Stimulated activated CD8-positive, alpha-beta memory T cell treated with anti-CD3 and anti-CD28 coated beads, Interleukin-12 subunit alpha, Interleukin-12 subunit beta, amount 100 ng/mL, for 1 hour (primary cell): Measurements from ENCODE around the gene IRS2.
"Not testable (repeated sequence)": the region's sequence is repeated elsewhere in the genome, so short reads cannot be mapped to it uniquely, and the experiment has no call there.

Experiments
- DNase-seq: peaks from one replicate; pipeline ENCODE4 v3.0.0-alpha.2; 2020; ENCODE audit warnings: low read depth

Gene IRS2, protein sequence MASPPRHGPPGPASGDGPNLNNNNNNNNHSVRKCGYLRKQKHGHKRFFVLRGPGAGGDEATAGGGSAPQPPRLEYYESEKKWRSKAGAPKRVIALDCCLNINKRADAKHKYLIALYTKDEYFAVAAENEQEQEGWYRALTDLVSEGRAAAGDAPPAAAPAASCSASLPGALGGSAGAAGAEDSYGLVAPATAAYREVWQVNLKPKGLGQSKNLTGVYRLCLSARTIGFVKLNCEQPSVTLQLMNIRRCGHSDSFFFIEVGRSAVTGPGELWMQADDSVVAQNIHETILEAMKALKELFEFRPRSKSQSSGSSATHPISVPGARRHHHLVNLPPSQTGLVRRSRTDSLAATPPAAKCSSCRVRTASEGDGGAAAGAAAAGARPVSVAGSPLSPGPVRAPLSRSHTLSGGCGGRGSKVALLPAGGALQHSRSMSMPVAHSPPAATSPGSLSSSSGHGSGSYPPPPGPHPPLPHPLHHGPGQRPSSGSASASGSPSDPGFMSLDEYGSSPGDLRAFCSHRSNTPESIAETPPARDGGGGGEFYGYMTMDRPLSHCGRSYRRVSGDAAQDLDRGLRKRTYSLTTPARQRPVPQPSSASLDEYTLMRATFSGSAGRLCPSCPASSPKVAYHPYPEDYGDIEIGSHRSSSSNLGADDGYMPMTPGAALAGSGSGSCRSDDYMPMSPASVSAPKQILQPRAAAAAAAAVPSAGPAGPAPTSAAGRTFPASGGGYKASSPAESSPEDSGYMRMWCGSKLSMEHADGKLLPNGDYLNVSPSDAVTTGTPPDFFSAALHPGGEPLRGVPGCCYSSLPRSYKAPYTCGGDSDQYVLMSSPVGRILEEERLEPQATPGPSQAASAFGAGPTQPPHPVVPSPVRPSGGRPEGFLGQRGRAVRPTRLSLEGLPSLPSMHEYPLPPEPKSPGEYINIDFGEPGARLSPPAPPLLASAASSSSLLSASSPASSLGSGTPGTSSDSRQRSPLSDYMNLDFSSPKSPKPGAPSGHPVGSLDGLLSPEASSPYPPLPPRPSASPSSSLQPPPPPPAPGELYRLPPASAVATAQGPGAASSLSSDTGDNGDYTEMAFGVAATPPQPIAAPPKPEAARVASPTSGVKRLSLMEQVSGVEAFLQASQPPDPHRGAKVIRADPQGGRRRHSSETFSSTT (N-terminal part only)

DNA sequence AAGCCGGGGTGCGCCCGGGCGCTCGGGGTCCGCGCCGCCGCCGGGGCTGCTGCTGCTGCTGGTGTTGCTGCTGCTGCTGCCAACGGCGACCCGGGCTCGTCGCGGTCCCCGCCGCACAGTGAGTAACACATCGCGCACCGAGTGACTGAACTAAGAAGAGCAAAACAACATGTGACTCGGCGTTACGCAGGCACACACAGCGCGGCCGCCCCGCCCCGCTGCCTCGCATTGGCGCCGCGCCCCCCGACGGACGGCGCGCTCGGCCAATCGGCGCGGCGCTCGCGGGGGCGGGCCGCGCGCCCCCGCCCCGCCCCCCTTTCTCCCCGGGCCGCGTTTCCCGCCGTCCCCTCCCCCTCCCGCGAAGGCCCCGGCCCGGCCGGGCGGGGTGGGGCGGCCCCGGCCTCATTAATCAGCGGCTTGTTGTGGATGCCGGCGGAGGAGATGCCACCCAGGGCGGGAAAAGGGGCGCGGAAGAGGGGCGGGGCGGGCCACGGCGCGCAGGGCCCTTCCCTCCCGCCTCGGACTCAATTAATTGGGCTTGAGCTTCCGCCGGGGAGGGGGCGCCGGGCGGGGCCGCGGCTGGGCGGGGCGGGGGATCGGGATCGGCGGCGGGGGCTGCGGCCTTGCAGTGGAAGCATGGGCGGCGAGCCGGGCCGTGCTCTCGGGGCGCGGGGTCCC lies at the start of gene IRS2:
Gene IRS2 (minus strand): TSS at position 127 of the 678 bp plus-strand sequence. CDS start 530 bp downstream, outside the sequence.
- DNase-seq = peak; percentile 86

DNA sequence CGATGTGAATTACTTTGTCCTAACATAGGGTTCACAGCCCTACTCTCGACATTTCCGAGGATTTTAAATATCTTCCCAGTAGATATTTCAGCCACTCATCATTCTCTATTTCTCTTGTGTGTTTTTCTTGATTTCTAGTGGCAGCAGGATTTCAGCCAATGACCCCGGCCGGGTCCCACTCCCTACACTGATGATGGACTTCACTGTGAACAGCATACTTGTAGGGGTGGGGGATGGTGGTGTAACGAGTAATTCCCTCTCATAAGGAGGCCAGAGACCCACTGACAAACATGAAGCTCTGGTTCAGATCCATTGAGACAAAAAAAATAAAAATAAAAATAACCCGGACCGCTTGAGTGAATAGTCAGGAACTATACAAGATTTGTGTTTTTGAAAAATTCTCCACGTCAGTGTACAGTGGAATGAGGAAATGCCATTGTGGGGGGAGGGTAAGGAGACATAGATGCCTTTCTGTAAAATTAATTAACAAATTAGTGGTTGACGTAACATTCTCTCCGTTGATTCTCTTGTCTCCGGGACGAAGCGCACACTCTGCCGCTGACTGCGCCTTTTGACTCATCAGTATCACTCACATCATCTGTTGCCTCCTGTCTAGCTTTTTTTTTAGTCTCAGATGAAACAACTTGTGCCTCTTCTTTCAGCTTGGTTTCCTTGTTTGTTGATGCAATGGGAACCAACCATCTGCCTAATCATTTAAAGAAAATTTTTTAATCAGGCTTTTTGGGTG lies 48.8 kb upstream of the IRS2 start:
- DNase-seq = no peak

GRCh38 chr13:109833940-109834339 lies 47.6 kb upstream of the IRS2 start:
- DNase-seq = no peak

DNA sequence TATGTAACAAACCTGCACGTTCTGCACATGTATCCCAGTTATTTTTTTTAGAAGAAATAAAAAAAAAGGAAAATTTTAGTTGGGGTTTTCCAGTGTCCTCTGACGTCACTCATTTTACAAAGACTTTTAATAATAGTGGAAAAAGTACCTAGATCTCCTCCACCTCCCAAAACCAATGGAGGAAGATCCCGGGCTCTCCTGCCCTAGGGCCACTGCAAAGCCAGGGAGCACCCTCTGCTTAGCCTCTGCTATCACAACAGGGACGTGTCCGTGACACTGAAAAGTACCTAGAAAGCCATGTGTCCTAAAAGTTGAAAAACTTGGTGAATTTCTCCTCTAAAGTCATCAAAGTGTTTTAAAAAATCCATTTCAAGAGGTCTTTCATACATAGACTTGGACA lies 46.7 kb upstream of the IRS2 start:
- DNase-seq = no peak

GRCh38 chr13:109828591-109829316 lies 42.4 kb upstream of the IRS2 start:
- DNase-seq = not testable (repeated sequence)

DNA sequence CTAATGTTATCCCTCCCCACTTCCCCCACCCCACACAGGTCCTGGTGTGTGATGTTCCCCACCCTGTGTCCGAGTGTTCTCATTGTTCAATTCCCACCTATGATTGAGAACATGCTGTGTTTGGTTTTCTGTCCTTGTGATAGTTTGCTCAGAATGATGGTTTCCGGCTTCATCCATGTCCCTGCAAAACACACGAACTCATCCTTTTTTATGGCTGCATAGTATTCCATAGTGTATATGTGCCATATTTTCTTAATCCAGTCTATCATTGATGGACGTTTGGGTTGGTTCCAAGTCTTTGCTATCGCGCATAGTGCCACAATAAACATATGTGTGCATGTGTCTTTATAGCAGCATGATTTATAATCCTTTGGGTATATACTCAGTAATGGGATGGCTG lies 36.8 kb upstream of the IRS2 start:
- DNase-seq = not testable (repeated sequence)

GRCh38 chr13:109821103-109821502 lies 34.7 kb upstream of the IRS2 start:
- no peak for DNase-seq

GRCh38 chr13:109819874-109820273 lies 33.5 kb upstream of the IRS2 start:
- no peak for DNase-seq

DNA sequence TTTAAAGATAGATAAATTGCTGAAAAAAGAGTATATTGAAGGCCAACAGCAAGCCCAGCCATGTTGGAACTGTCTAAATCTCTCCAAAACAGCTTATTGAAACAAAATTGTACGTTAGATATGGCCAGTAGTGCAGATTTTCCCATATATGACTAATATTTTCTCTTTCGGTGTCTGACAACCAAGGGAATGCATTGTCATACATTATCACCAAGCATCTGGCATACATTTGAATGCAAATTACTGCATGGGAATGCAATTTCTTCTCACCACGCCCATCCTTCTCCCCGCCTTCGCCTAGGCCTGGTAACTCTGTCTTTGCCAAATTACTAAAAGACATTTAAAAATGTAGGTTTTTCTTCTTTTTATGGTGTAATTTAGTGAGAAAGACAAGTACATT lies 32.5 kb upstream of the IRS2 start:
- DNase-seq = no peak

DNA sequence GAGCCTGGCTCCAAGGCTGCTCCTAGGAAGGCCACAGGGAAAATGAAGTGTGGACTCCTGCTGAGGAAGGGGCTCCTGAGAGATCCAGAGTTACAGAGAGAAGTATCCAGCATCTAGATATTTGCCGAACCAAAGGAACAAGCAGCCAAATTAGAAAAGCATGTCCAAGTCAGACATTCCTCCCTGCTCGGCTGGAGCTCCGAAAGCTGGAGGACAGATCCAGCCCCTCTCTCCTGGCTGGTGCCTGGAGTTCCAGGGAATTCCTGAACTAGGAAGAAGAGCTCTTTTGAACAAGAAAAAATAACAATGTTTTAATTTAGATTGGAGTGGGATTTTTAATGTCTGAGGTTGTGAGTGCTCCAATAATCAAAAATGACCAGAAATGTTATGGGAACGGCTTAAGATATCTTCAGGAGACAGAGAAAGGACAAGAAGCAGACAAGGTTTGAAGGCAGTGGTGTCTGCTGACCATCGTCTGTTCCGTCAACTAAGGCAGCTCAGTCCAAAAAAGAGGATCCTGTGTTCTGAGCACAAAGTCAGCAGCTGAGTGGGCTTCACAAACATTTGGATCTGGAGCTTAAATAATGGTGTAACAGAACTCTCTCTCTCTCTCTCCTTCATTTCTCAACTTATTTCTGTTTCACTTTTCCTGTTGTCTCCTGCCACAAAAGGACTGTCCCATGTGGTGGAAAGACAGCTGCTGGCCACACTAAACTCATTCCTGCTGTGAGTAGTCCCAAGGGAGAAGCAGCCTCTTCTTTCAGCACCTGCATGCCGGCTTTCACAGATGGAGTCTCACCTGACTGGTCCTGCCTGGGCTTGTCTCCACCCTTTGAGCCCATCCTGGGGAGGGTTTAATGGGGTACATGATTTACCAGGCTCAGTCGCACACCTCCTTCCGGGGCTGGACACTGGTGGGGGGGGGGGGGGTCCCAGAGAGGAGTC lies 31.5 kb upstream of the IRS2 start:
- DNase-seq = no peak

DNA sequence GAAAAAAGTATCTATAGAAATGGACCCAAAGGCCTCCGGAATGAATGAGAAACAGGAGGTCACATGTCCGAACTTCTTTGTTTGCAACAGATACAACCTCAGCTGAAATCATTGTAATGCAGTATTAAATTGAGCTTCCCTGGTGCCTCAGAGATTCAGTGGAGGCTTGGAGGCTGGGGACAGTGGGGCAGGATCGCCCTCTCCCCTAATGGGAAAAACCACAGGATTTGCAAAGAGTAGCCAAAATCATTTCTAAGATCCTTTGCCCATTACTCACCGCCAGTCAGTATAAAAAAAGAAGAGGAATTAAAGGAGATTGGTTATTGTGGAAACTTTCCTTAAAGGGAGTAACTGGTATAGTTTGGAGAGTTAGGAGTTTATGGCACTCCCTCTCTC lies 30.4 kb upstream of the IRS2 start:
- no peak for DNase-seq

GRCh38 chr13:109816112-109816807 lies 29.9 kb upstream of the IRS2 start:
- DNase-seq = no peak

DNA sequence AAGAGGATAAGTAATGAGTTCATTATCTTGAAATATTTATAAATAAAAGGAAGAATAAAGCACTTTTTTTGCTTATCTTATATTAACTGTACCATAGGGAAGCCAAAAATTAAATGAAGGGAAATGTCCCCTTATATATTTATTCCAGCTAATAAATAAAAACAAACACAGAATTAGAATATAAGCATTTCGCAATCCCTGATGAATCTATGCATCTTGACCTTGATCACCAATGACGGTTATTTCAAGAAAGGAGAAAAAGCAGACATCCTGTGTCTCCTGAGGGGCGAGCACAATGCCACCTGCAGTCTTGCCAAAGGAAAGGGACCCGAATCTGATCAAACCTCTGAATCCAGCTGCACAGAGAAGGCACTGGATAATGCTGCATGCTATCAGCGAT lies 29.3 kb upstream of the IRS2 start:
- no peak for DNase-seq

- no peak for DNase-seq
Measured at GRCh38 chr13:109813663-109814062, 27.3 kb upstream of the IRS2 start.

DNA sequence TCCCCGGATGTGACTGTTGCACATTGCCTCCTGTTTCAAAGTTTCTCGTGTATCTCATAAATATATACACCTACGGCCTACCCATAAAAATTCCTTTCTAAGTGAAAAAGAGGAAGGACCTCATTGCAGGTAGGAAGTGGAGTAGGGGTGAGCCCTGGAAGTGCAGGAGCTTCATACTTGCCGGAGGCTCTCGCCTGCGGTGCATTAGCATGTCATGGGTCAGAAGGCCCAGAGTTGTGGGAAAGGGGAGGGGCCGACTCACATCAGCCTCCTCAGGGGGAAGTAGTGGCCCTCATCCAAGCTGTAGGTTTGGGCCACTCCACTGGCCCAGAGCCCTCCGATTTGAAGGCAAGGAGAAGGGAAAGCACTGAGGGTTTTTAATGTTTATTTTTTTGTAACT lies 26.0 kb upstream of the IRS2 start:
- DNase-seq = no peak

DNA sequence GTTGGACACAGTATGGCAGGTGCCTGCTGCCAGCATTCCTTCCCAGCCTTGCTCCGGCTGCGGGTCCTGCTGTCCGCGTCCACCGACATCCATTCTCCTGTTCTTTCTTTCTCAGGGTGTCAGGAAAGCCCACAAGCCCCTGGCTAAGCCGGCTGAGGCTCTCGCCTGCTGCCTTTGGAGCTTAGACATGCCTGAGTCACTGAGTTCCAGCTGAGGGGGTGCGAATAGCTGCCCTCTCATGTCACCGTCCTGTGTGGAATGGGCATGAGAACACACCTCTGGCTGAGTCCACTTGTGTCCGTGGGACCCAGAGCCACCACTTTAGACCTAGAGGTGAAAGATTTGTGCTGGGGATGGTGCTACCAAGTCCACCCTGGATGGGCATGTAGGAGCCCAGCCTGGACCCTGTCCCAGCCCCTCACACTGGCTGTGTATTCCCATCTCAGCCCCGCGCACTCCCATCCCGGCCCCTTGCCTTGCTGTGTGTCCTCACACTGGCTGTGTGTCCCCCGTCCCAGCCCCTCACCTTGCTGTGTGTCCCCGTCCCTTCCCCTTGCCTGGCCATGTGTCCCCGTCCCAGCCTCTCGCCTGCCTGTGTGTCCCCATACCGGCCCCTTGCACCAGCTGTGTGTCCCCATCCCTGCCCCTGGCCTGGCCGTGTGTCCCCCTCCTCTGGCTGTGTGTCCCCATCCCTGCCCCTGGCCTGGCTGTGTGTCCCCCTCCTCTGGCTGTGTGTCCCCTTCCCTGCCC lies 24.6 kb upstream of the IRS2 start:
- no peak for DNase-seq

DNA sequence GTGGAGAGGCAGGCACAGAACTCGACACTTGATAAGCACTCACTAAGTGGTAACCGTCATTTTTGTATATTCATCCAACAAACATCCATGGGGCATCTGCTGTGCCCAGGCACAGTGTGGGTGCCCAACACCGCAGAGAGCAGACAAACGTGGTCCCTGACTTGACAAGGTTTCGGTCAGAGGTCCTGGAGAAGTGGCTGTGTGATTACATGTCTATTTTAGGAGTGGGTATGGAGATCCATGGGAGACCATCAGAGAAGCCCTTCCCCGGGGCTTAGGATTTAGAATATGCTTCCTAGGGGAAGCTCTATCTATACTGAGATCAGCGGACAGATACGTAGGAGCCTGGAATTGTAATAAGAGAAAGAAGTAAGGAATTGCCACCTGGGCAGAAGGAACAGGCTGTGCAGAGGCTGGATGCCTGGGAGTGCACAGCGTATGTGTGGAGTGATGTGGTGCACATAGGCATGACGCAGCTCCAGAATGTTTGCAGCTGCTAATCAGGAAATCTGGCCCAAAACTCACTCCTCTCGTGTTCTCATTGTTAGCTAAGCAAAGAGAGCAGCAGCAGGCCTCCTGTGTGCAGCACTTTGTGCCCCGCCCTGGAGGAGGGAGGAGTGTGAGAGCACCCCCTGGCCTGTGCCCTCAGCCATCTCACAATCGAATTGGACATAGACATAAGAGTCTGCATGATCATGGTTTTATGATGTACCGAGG lies 23.0 kb upstream of the IRS2 start:
- no peak for DNase-seq
